ENCODE results near the gene TBC1D1. TPM values are rescaled to one million over a fixed set of nuclear protein-coding genes. Genes with fewer than 3 reads are reported as not detected.

TBC1D1 gene
- total RNA-seq, 4 donors from 2014 or later: 111 to 176 (median 142) TPM

DNA sequence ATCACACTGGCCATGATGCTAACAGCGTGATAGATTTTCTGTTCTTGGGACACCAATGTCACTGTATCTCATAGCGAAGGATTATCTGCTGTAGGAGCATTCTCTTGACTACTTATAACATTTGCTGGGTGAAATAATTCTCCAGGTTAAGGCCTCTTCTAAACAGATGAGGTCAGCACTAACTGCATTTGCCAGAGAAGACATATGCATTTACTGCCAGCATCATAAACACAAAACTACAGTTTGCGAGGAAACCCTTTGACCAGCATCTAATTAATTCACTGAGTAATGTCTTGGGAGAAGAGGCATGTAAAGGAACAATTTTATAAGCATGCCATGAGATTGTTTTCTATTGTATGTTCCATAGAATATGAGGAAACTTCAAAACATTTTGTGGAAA is 13.9 kb downstream of the TBC1D1 start:
- intact Hi-C loops (cut with DNase I; ENCODE audit: low total_unique reads) (no loop called here), in situ Hi-C loops (cut with MboI; ENCODE audit: low sequenced_read_pairs in 4 of 4) (no loop called here)
- peaks cover 38 to 41% of the 10 kb centered on the region in 2 donors for H3K4me1 ChIP-seq
- H3K27me3 ChIP-seq: no peaks in the 10 kb centered on the region
- ATAC-seq: no peak
- no peak for DNase-seq
- H3K4me3 ChIP-seq: no peak overlapping the region
- no peaks in the 10 kb centered on the region for H3K9me3 ChIP-seq
- TF ChIP-seq POLR2A (IDR thresholded peaks at IDR 0.05): no peak
- TF ChIP-seq, protein P1, sequence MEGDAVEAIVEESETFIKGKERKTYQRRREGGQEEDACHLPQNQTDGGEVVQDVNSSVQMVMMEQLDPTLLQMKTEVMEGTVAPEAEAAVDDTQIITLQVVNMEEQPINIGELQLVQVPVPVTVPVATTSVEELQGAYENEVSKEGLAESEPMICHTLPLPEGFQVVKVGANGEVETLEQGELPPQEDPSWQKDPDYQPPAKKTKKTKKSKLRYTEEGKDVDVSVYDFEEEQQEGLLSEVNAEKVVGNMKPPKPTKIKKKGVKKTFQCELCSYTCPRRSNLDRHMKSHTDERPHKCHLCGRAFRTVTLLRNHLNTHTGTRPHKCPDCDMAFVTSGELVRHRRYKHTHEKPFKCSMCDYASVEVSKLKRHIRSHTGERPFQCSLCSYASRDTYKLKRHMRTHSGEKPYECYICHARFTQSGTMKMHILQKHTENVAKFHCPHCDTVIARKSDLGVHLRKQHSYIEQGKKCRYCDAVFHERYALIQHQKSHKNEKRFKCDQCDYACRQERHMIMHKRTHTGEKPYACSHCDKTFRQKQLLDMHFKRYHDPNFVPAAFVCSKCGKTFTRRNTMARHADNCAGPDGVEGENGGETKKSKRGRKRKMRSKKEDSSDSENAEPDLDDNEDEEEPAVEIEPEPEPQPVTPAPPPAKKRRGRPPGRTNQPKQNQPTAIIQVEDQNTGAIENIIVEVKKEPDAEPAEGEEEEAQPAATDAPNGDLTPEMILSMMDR (IDR thresholded peaks at IDR 0.05 in 4 of 5, conservative IDR thresholded peaks at IDR 0.05 in 1 of 5): no peak
- H3K36me3 ChIP-seq: no peaks in the 10 kb centered on the region
- peak overlapping the region in 1 of 4 donors; percentile 54 for H3K27ac ChIP-seq

- TF ChIP-seq POLR2A (IDR thresholded peaks at IDR 0.05): no peak
- TF ChIP-seq, protein P1 (IDR thresholded peaks at IDR 0.05 in 4 of 5, conservative IDR thresholded peaks at IDR 0.05 in 1 of 5): no peak
- H3K9me3 ChIP-seq: no peaks in the 10 kb centered on the region
- DNase-seq: no peak
- no peak overlapping the region for H3K27ac ChIP-seq
- in situ Hi-C loops (cut with MboI; ENCODE audit: low sequenced_read_pairs in 4 of 4) (no loop called here), intact Hi-C loops (cut with DNase I; ENCODE audit: low total_unique reads) (no loop called here)
- no peaks in the 10 kb centered on the region for H3K27me3 ChIP-seq
- H3K36me3 ChIP-seq: no peaks in the 10 kb centered on the region
- no peak for ATAC-seq
- no peak overlapping the region for H3K4me3 ChIP-seq
- H3K4me1 ChIP-seq: peaks cover 41 to 49% of the 10 kb centered on the region in 2 donors
These were observed 14.8 kb downstream of the TBC1D1 start for GRCh38 chr4:37905533-37906169.

GRCh38 chr4:37908488-37909331 is 17.8 kb downstream of the TBC1D1 start:
- in situ Hi-C loops (cut with MboI; ENCODE audit: low sequenced_read_pairs in 4 of 4) (no loop called here), intact Hi-C loops (cut with DNase I; ENCODE audit: low total_unique reads) (no loop called here)
- peak in 1 of 2 donors; percentile 44 for ATAC-seq
- TF ChIP-seq, protein P1 (IDR thresholded peaks at IDR 0.05 in 4 of 5, conservative IDR thresholded peaks at IDR 0.05 in 1 of 5): no peak
- TF ChIP-seq POLR2A (IDR thresholded peaks at IDR 0.05): no peak
- no peaks in the 10 kb centered on the region for H3K36me3 ChIP-seq
- no peaks in the 10 kb centered on the region for H3K9me3 ChIP-seq
- no peak for DNase-seq
- peak overlapping the region; percentile 55 to 69 (median 60) for H3K27ac ChIP-seq
- peak overlapping the region in 3 of 4 donors; percentile 6 to 29 (median 21) for H3K4me3 ChIP-seq
- no peaks in the 10 kb centered on the region for H3K27me3 ChIP-seq
- H3K4me1 ChIP-seq: peaks cover 45 to 52% of the 10 kb centered on the region in 2 donors

- peak; percentile 92 for ATAC-seq
- Histone ChIP-seq H3K4me3 (peak overlapping the region in 1 of 4 donors; percentile 21), H3K27me3 (no peaks in the 10 kb centered on the region), H3K9me3 (no peaks in the 10 kb centered on the region), H3K4me1 (peaks cover 37 to 44% of the 10 kb centered on the region in 2 donors), H3K27ac (peak overlapping the region; percentile 55 to 69 (median 60)), H3K36me3 (no peaks in the 10 kb centered on the region)
- intact Hi-C loops (cut with DNase I; ENCODE audit: low total_unique reads): no loop called here
- peak in 1 of 2 donors; percentile 58 for DNase-seq
- in situ Hi-C loops (cut with MboI; ENCODE audit: low sequenced_read_pairs in 4 of 4): no loop called here
- TF ChIP-seq, protein P1 (IDR thresholded peaks at IDR 0.05 in 4 of 5, conservative IDR thresholded peaks at IDR 0.05 in 1 of 5): no peak
- TF ChIP-seq POLR2A (IDR thresholded peaks at IDR 0.05): no peak
These were observed 18.6 kb downstream of the TBC1D1 start for GRCh38 chr4:37909332-37910090.
